ENCODE data around the gene XAGE1B. TPM values are rescaled to one million over a fixed set of nuclear protein-coding genes. Genes with fewer than 3 reads are reported as not detected.
"Not testable (repeated sequence)": the region's sequence is repeated elsewhere in the genome, so short reads cannot be mapped to it uniquely, and the experiment has no call there.

XAGE1B gene
- total RNA-seq, result not detected

GRCh38 chrX:52516987-52517325 is at the start of gene XAGE1B:
TSS of gene XAGE1B (minus strand) at chrX:52517063. CDS start at chrX:52515527, 1,536 bp downstream.
- H3K27ac ChIP-seq (replicated peaks in 1 of 4); intact Hi-C loops (cut with DNase I); DNase-seq (ENCODE audit: extremely low spot score); H3K4me3 ChIP-seq; H3K9me3 ChIP-seq; H3K27me3 ChIP-seq; H3K4me1 ChIP-seq; H3K36me3 ChIP-seq: not testable (repeated sequence)
- no CpG with 5 or more reads among the region's 18 CpGs for WGBS

- WGBS, result 82% methylated on average over 7 of the region's 10 CpGs
- DNase-seq (ENCODE audit: extremely low spot score), result no peak
- H3K27me3 ChIP-seq, result no peaks in the 10 kb centered on the region
- no peaks in the 10 kb centered on the region for H3K9me3 ChIP-seq
- H3K36me3 ChIP-seq, result no peaks in the 10 kb centered on the region
- intact Hi-C loops (cut with DNase I), result no loop called here
- H3K4me1 ChIP-seq, result no peaks in the 10 kb centered on the region
- TF ChIP-seq POLR2A (IDR thresholded peaks at IDR 0.05; ENCODE audit: low read depth) (no peak), CTCF (IDR thresholded peaks at IDR 0.05) (no peak), EP300 (IDR thresholded peaks at IDR 0.05) (no peak), POLR2AphosphoS5 (IDR thresholded peaks at IDR 0.05) (no peak)
- H3K4me3 ChIP-seq, result no peak overlapping the region
- H3K27ac ChIP-seq (replicated peaks in 1 of 4), result no peak overlapping the region
Measured at GRCh38 chrX:52563105-52563504, 46.2 kb upstream of the XAGE1B start.

GRCh38 chrX:52558140-52558539 is 41.3 kb upstream of the XAGE1B start:
- Histone ChIP-seq H3K27ac (replicated peaks in 1 of 4) (no peak overlapping the region), H3K4me1 (no peaks in the 10 kb centered on the region), H3K27me3 (no peaks in the 10 kb centered on the region), H3K9me3 (no peaks in the 10 kb centered on the region), H3K4me3 (no peak overlapping the region), H3K36me3 (no peaks in the 10 kb centered on the region)
- intact Hi-C loops (cut with DNase I), result no loop called here
- TF ChIP-seq CTCF (IDR thresholded peaks at IDR 0.05) (no peak), EP300 (IDR thresholded peaks at IDR 0.05) (no peak), POLR2AphosphoS5 (IDR thresholded peaks at IDR 0.05) (no peak), POLR2A (IDR thresholded peaks at IDR 0.05; ENCODE audit: low read depth) (no peak)
- 79% methylated on average over 3 of the region's 3 CpGs for WGBS
- DNase-seq (ENCODE audit: extremely low spot score), result no peak

- H3K4me1 ChIP-seq, result no peaks in the 10 kb centered on the region
- intact Hi-C loops (cut with DNase I), result no loop called here
- no peak overlapping the region for H3K4me3 ChIP-seq
- WGBS, result 31% methylated on average over 1 of the region's 1 CpG
- no peaks in the 10 kb centered on the region for H3K27me3 ChIP-seq
- no peaks in the 10 kb centered on the region for H3K9me3 ChIP-seq
- DNase-seq (ENCODE audit: extremely low spot score), result no peak
- TF ChIP-seq EP300 (IDR thresholded peaks at IDR 0.05) (no peak), CTCF (IDR thresholded peaks at IDR 0.05) (no peak), POLR2A (IDR thresholded peaks at IDR 0.05; ENCODE audit: low read depth) (no peak), POLR2AphosphoS5 (IDR thresholded peaks at IDR 0.05) (no peak)
- no peaks in the 10 kb centered on the region for H3K36me3 ChIP-seq
- no peak overlapping the region for H3K27ac ChIP-seq (replicated peaks in 1 of 4)
Measured at GRCh38 chrX:52556741-52557140, 39.9 kb upstream of the XAGE1B start.

- Histone ChIP-seq H3K36me3 (no peaks in the 10 kb centered on the region), H3K27ac (replicated peaks in 1 of 4) (no peak overlapping the region), H3K4me1 (no peaks in the 10 kb centered on the region), H3K4me3 (no peak overlapping the region), H3K9me3 (no peaks in the 10 kb centered on the region), H3K27me3 (peaks cover 0 to 13% (median 0%) of the 10 kb centered on the region in 4 donors)
- TF ChIP-seq EP300 (IDR thresholded peaks at IDR 0.05) (no peak), CTCF (IDR thresholded peaks at IDR 0.05) (no peak), POLR2AphosphoS5 (IDR thresholded peaks at IDR 0.05) (no peak), POLR2A (IDR thresholded peaks at IDR 0.05; ENCODE audit: low read depth) (no peak)
- no peak for DNase-seq (ENCODE audit: extremely low spot score)
- intact Hi-C loops (cut with DNase I), result no loop called here
Measured at GRCh38 chrX:52553995-52554642, 37.3 kb upstream of the XAGE1B start.

- H3K27ac ChIP-seq (replicated peaks in 1 of 4); H3K9me3 ChIP-seq; H3K4me1 ChIP-seq; intact Hi-C loops (cut with DNase I); H3K36me3 ChIP-seq; DNase-seq (ENCODE audit: extremely low spot score); H3K4me3 ChIP-seq: not testable (repeated sequence)
- peaks cover 0 to 14% (median 0%) of the 10 kb centered on the region in 4 donors for H3K27me3 ChIP-seq
- WGBS, result 61% methylated on average over 3 of the region's 3 CpGs
Measured at GRCh38 chrX:52548769-52549168, 31.9 kb upstream of the XAGE1B start.

All from esophagus muscularis mucosa (tissue), 4 donors.